Mesenchymal stem cell (in vitro differentiated cells and primary cell): Measurements from ENCODE around the gene PRMT7.

ENCODE experiments used
- DNase-seq: peaks from one replicate; pipeline ENCODE4 v3.0.0-alpha.2; 2013
- H2AFZ ChIP-seq: one replicate; pipeline ENCODE4 v1.6.1; 2013; ENCODE audit warnings: low read depth, mild to moderate bottlenecking, control low read depth, inconsistent platforms, low read length, moderate library complexity
- H2AK5ac ChIP-seq: 2 replicates; pipeline ENCODE4 v1.6.1; 2013; ENCODE audit warnings: low read length, moderate library complexity, mild to moderate bottlenecking, inconsistent platforms; ENCODE audit not compliant: severe bottlenecking
- H2BK120ac ChIP-seq: one replicate; pipeline ENCODE4 v1.6.1; 2013; ENCODE audit warnings: low read depth, mild to moderate bottlenecking, inconsistent platforms, low read length, moderate library complexity
- H2BK12ac ChIP-seq, 2 experiments: one replicate each; pipeline ENCODE4 v1.6.1; 2013; ENCODE audit warnings: inconsistent platforms in 2 of 2, low read length in 2 of 2, mild to moderate bottlenecking in 2 of 2, moderate library complexity in 2 of 2, control low read depth in 1 of 2
- H2BK15ac ChIP-seq: one replicate; pipeline ENCODE4 v1.6.1; 2013; ENCODE audit warnings: mild to moderate bottlenecking, low read depth, inconsistent platforms; ENCODE audit not compliant: poor library complexity, severe bottlenecking
- H2BK5ac ChIP-seq: 2 replicates; pipeline ENCODE4 v1.6.1; 2013; ENCODE audit warnings: low read depth, mild to moderate bottlenecking, low read length, control low read depth, inconsistent platforms; ENCODE audit not compliant: poor library complexity, severe bottlenecking
- H3K14ac ChIP-seq, 2 experiments: one replicate each; pipeline ENCODE4 v1.6.1; 2013; ENCODE audit warnings: inconsistent platforms in 2 of 2, low read length in 2 of 2, control low read depth in 1 of 2, mild to moderate bottlenecking in 1 of 2, moderate library complexity in 1 of 2
- H3K18ac ChIP-seq, 2 experiments: one replicate each; pipeline ENCODE4 v1.6.1; 2013; ENCODE audit warnings: inconsistent platforms in 2 of 2, low read length in 2 of 2, control low read depth in 1 of 2, low read depth in 1 of 2, mild to moderate bottlenecking in 1 of 2
- H3K23ac ChIP-seq, 2 experiments: one replicate each; pipeline ENCODE4 v1.6.1; 2013; ENCODE audit warnings: inconsistent platforms in 2 of 2, low read length in 2 of 2, mild to moderate bottlenecking in 2 of 2, moderate library complexity in 2 of 2, control low read depth in 1 of 2
- H3K27ac ChIP-seq: 2 replicates; pipeline ENCODE4 v1.5.1; 2013; ENCODE audit warnings: mild to moderate bottlenecking, moderate library complexity, low read length, control low read depth, inconsistent platforms; ENCODE audit not compliant: poor library complexity, severe bottlenecking
- H3K27me3 ChIP-seq, 2 experiments: 2 replicates each; pipeline versions ENCODE4 v1.6.1 to v1.7.0; 2013; ENCODE audit warnings: low read length in 2 of 2, mild to moderate bottlenecking in 2 of 2, moderate library complexity in 2 of 2, control low read depth in 1 of 2, inconsistent platforms in 1 of 2; ENCODE audit not compliant: control insufficient read depth in 1 of 2, insufficient read depth in 1 of 2
- H3K36me3 ChIP-seq, 2 experiments: 2 replicates each; pipeline versions ENCODE4 v1.6.1 to v1.7.0; 2013; ENCODE audit warnings: low read length in 2 of 2, control low read depth in 1 of 2, inconsistent platforms in 1 of 2, low read depth in 1 of 2, mild to moderate bottlenecking in 1 of 2; ENCODE audit not compliant: insufficient read depth in 2 of 2, control insufficient read depth in 1 of 2
- H3K4ac ChIP-seq, 2 experiments: one replicate each; pipeline ENCODE4 v1.6.1; 2013; ENCODE audit warnings: inconsistent platforms in 2 of 2, low read length in 2 of 2, mild to moderate bottlenecking in 2 of 2, moderate library complexity in 2 of 2, control low read depth in 1 of 2, low read depth in 1 of 2
- H3K4me1 ChIP-seq: 2 replicates; pipeline ENCODE4 v1.6.1; 2013; ENCODE audit warnings: low read depth, low read length, control low read depth; ENCODE audit not compliant: control insufficient read depth, insufficient read depth
- H3K4me2 ChIP-seq: 2 replicates; pipeline ENCODE4 v1.6.1; 2013; ENCODE audit warnings: low read length, mild to moderate bottlenecking, inconsistent platforms; ENCODE audit not compliant: poor library complexity, severe bottlenecking
- H3K4me3 ChIP-seq, 2 experiments: 2 replicates each; pipeline versions ENCODE4 v1.5.1 to v1.7.0; 2013; ENCODE audit warnings: low read length in 2 of 2, mild to moderate bottlenecking in 2 of 2, control low read depth in 1 of 2, low read depth in 1 of 2; ENCODE audit not compliant: insufficient read depth in 1 of 2
- H3K79me1 ChIP-seq: replicated peaks from 2 replicates; pipeline ENCODE4 v1.6.1; 2013; ENCODE audit warnings: mild to moderate bottlenecking, control low read depth, low read length, inconsistent platforms; ENCODE audit not compliant: poor library complexity, severe bottlenecking
- H3K9ac ChIP-seq: 2 replicates; pipeline ENCODE4 v1.7.0; 2013; ENCODE audit warnings: mild to moderate bottlenecking, low read length, moderate library complexity
- H3K9me3 ChIP-seq: 2 replicates; pipeline ENCODE4 v1.7.0; 2013; ENCODE audit warnings: mild to moderate bottlenecking, low read length; ENCODE audit not compliant: control insufficient read depth
- H4K8ac ChIP-seq: one replicate; pipeline ENCODE4 v1.6.1; 2013; ENCODE audit warnings: inconsistent platforms, mild to moderate bottlenecking, low read length, moderate library complexity
- H4K91ac ChIP-seq: one replicate; pipeline ENCODE4 v1.6.1; 2013; ENCODE audit warnings: mild to moderate bottlenecking, low read length, inconsistent platforms
- WGBS: methylation state at CpG from one replicate; pipeline ENCODE4 v1.1.7; 2013; ENCODE audit warnings: mixed read lengths; 5-methylcytosine and 5-hydroxymethylcytosine counted together

PRMT7 gene

GRCh38 chr16:68354816-68355215 is 44.0 kb downstream of the PRMT7 start:
- no peak overlapping the region for H4K91ac ChIP-seq
- H3K27ac ChIP-seq: no peak overlapping the region
- DNase-seq: no peak
- no peak overlapping the region for H3K4ac ChIP-seq
- WGBS: 97% methylated on average over 9 of the region's 9 CpGs
- H2BK5ac ChIP-seq: no peak overlapping the region
- peaks cover 20% of the 10 kb centered on the region for H3K4me1 ChIP-seq
- no peak overlapping the region for H2AFZ ChIP-seq
- no peak overlapping the region for H2AK5ac ChIP-seq
- H3K23ac ChIP-seq: no peak overlapping the region
- H3K36me3 ChIP-seq: peaks cover 86 to 88% of the 10 kb centered on the region in 2 experiments
- no peak overlapping the region for H2BK15ac ChIP-seq
- H4K8ac ChIP-seq: no peak overlapping the region
- no peak overlapping the region for H2BK120ac ChIP-seq
- H2BK12ac ChIP-seq: no peak overlapping the region
- H3K14ac ChIP-seq: no peak overlapping the region
- H3K9me3 ChIP-seq: no peaks in the 10 kb centered on the region
- no peak overlapping the region for H3K4me2 ChIP-seq
- peaks cover 10% of the 10 kb centered on the region for H3K79me1 ChIP-seq
- no peaks in the 10 kb centered on the region for H3K27me3 ChIP-seq
- no peak overlapping the region for H3K4me3 ChIP-seq
- H3K9ac ChIP-seq: no peak overlapping the region
- no peak overlapping the region for H3K18ac ChIP-seq

- Histone ChIP-seq H3K9ac (no peak overlapping the region), H2BK5ac (no peak overlapping the region), H3K4me1 (peaks cover 21% of the 10 kb centered on the region), H3K14ac (no peak overlapping the region), H2BK15ac (no peak overlapping the region), H3K79me1 (peaks cover 8% of the 10 kb centered on the region), H3K27ac (peak overlapping the region; percentile 3), H2BK12ac (no peak overlapping the region), H3K23ac (no peak overlapping the region), H2BK120ac (no peak overlapping the region), H3K9me3 (no peaks in the 10 kb centered on the region), H3K36me3 (peaks cover 77 to 86% of the 10 kb centered on the region in 2 experiments), H4K8ac (no peak overlapping the region), H3K4me3 (peak overlapping the region in 1 of 2 experiments; percentile 21), H3K27me3 (no peaks in the 10 kb centered on the region), H4K91ac (no peak overlapping the region), H2AK5ac (no peak overlapping the region), H3K18ac (no peak overlapping the region), H3K4ac (no peak overlapping the region), H2AFZ (no peak overlapping the region), H3K4me2 (no peak overlapping the region)
- DNase-seq: no peak
- 88% methylated on average over 28 of the region's 28 CpGs for WGBS
Observed at GRCh38 chr16:68355447-68356248, 44.8 kb downstream of the PRMT7 start.

GRCh38 chr16:68356249-68356918 is 45.6 kb downstream of the PRMT7 start:
- 88% methylated on average over 28 of the region's 28 CpGs for WGBS
- H3K4me3 ChIP-seq: no peak overlapping the region
- peak overlapping the region; percentile 21 for H2AK5ac ChIP-seq

GRCh38 chr16:68356919-68357286 is 46.1 kb downstream of the PRMT7 start:
- H3K27me3 ChIP-seq: no peaks in the 10 kb centered on the region
- H4K8ac ChIP-seq: no peak overlapping the region
- no peak overlapping the region for H3K18ac ChIP-seq
- peak overlapping the region; percentile 21 for H2AK5ac ChIP-seq
- H4K91ac ChIP-seq: no peak overlapping the region
- H3K14ac ChIP-seq: peak overlapping the region in 1 of 2 experiments; percentile 57
- peak overlapping the region in 1 of 2 experiments; percentile 17 for H3K4ac ChIP-seq
- no peak overlapping the region for H2AFZ ChIP-seq
- peaks cover 23% of the 10 kb centered on the region for H3K4me1 ChIP-seq
- no peak overlapping the region for H2BK15ac ChIP-seq
- WGBS: 96% methylated on average over 5 of the region's 5 CpGs
- peak; percentile 11 for DNase-seq
- no peak overlapping the region for H2BK5ac ChIP-seq
- no peaks in the 10 kb centered on the region for H3K9me3 ChIP-seq
- H3K4me2 ChIP-seq: no peak overlapping the region
- H3K9ac ChIP-seq: no peak overlapping the region
- no peak overlapping the region for H2BK12ac ChIP-seq
- H3K4me3 ChIP-seq: no peak overlapping the region
- H3K79me1 ChIP-seq: peaks cover 3% of the 10 kb centered on the region
- peaks cover 68 to 80% of the 10 kb centered on the region in 2 experiments for H3K36me3 ChIP-seq
- H3K27ac ChIP-seq: peak overlapping the region; percentile 13
- H3K23ac ChIP-seq: no peak overlapping the region
- no peak overlapping the region for H2BK120ac ChIP-seq

More at GRCh38 chr16:68356249-68356918, 45.6 kb downstream of the PRMT7 start:
- H3K4me2 ChIP-seq: no peak overlapping the region
- H3K4ac ChIP-seq: peak overlapping the region in 1 of 2 experiments; percentile 17
- peaks cover 24% of the 10 kb centered on the region for H3K4me1 ChIP-seq
- peak overlapping the region; percentile 75 for H4K91ac ChIP-seq
- no peak overlapping the region for H4K8ac ChIP-seq
- no peak overlapping the region for H3K18ac ChIP-seq
- no peak overlapping the region for H2BK15ac ChIP-seq
- no peaks in the 10 kb centered on the region for H3K9me3 ChIP-seq
- no peak overlapping the region for H2BK5ac ChIP-seq
- H3K79me1 ChIP-seq: peaks cover 3% of the 10 kb centered on the region
- peaks cover 73 to 85% of the 10 kb centered on the region in 2 experiments for H3K36me3 ChIP-seq
- no peak overlapping the region for H2BK120ac ChIP-seq
- no peaks in the 10 kb centered on the region for H3K27me3 ChIP-seq
- peak overlapping the region in 1 of 2 experiments; percentile 57 for H3K14ac ChIP-seq
- DNase-seq: peak; percentile 19
- no peak overlapping the region for H3K23ac ChIP-seq
- H2AFZ ChIP-seq: no peak overlapping the region
- peak overlapping the region; percentile 13 for H3K27ac ChIP-seq
- no peak overlapping the region for H3K9ac ChIP-seq
- no peak overlapping the region for H2BK12ac ChIP-seq
